Liver (tissue), 9 donors: ENCODE data around the gene CCDC97. TPM values are rescaled to one million over a fixed set of nuclear protein-coding genes. Genes with fewer than 3 reads are reported as not detected.
A peak's percentile ranks its signal among the peaks of the same experiment; 100 is the strongest.

ENCODE experiments used
- DNase-seq: peaks from one replicate; pipeline ENCODE4 v3.0.0-alpha.2; 2017; ENCODE audit warnings: low spot score
- H3K27ac ChIP-seq, 2 donors: one replicate each; pipeline ENCODE4 v1.7.0; 2013; ENCODE audit warnings: inconsistent platforms in 2 of 2, low read length in 2 of 2, control low read depth in 1 of 2, low read depth in 1 of 2, mild to moderate bottlenecking in 1 of 2
- H3K27me3 ChIP-seq, 4 donors: one replicate each; pipeline versions ENCODE4 v1.6.1 to v1.7.0; 2013; ENCODE audit warnings: low read length in 3 of 4, inconsistent platforms in 1 of 4, mild to moderate bottlenecking in 1 of 4, moderate library complexity in 1 of 4; ENCODE audit not compliant: control insufficient read depth in 4 of 4, insufficient read depth in 4 of 4
- H3K36me3 ChIP-seq, 4 donors: one replicate each; pipeline versions ENCODE4 v1.6.1 to v1.7.0; 2013; ENCODE audit warnings: low read length in 3 of 4, mild to moderate bottlenecking in 3 of 4, low read depth in 1 of 4, moderate library complexity in 1 of 4; ENCODE audit not compliant: control insufficient read depth in 4 of 4, insufficient read depth in 3 of 4
- H3K4me1 ChIP-seq, 4 donors: one replicate each; pipeline versions ENCODE4 v1.6.1 to v1.7.0; 2013; ENCODE audit warnings: low read length in 3 of 4, mild to moderate bottlenecking in 3 of 4, moderate library complexity in 1 of 4; ENCODE audit not compliant: control insufficient read depth in 4 of 4, insufficient read depth in 4 of 4
- H3K4me3 ChIP-seq, 3 donors: one replicate each; pipeline versions ENCODE4 v1.6.1 to v1.7.0; 2013; ENCODE audit warnings: low read length in 3 of 3, control low read depth in 1 of 3, low read depth in 1 of 3, mild to moderate bottlenecking in 1 of 3
- H3K9ac ChIP-seq, 2 donors: one replicate each; pipeline ENCODE4 v1.7.0; 2013; ENCODE audit warnings: low read length in 2 of 2, mild to moderate bottlenecking in 2 of 2, moderate library complexity in 2 of 2, control low read depth in 1 of 2, low read depth in 1 of 2
- H3K9me3 ChIP-seq, 4 donors: one replicate each; pipeline versions ENCODE4 v1.6.1 to v1.7.0; 2013; ENCODE audit warnings: low read length in 3 of 4; ENCODE audit not compliant: control insufficient read depth in 4 of 4
- ATF3 ChIP-seq: IDR thresholded peaks from 2 replicates; pipeline ENCODE4 v1.6.1; 2016; ENCODE audit warnings: antibody characterized with exemption
- CTCF ChIP-seq: fragments of 150-350 bp; IDR thresholded peaks from 2 replicates; pipeline ENCODE4 v1.5.1; 2017; ENCODE audit warnings: improper control_type of control experiment, low read depth, low read length; ENCODE audit not compliant: missing input control
- EGR1 ChIP-seq, 2 donors: IDR thresholded peaks; 2 replicates each; pipeline ENCODE4 v1.6.1; 2016 to 2018; ENCODE audit warnings: antibody characterized with exemption in 2 of 2, low read depth in 2 of 2
- FOXA1 ChIP-seq: IDR thresholded peaks from 2 replicates; pipeline ENCODE4 v1.6.1; 2016; ENCODE audit warnings: antibody characterized with exemption
- FOXA2 ChIP-seq: IDR thresholded peaks from 2 replicates; pipeline ENCODE4 v1.6.1; 2016; ENCODE audit warnings: antibody characterized with exemption
- GABPA ChIP-seq, 2 donors: IDR thresholded peaks in 1 of 2; conservative IDR thresholded peaks in 1 of 2; 2 replicates each; pipeline ENCODE4 v1.6.1; 2016; ENCODE audit warnings: antibody characterized with exemption in 2 of 2, mild to moderate bottlenecking in 1 of 2, moderate library complexity in 1 of 2
- HNF4A ChIP-seq, 2 donors: conservative IDR thresholded peaks; 2 replicates each; pipeline ENCODE4 v1.6.1; 2016; ENCODE audit warnings: antibody characterized with exemption in 2 of 2, mild to moderate bottlenecking in 2 of 2
- HNF4G ChIP-seq: IDR thresholded peaks from 2 replicates; pipeline ENCODE4 v1.6.1; 2016; ENCODE audit warnings: antibody characterized with exemption
- MAX ChIP-seq: IDR thresholded peaks from 2 replicates; pipeline ENCODE4 v1.6.1; 2016; ENCODE audit warnings: antibody characterized with exemption
- NR2F2 ChIP-seq: IDR thresholded peaks from 2 replicates; pipeline ENCODE4 v1.6.1; 2016; ENCODE audit warnings: antibody characterized with exemption
- RAD21 ChIP-seq, 2 donors: IDR thresholded peaks; 2 replicates each; pipeline ENCODE4 v1.6.1; 2016; ENCODE audit warnings: antibody characterized with exemption in 2 of 2, mild to moderate bottlenecking in 2 of 2
- RXRA ChIP-seq, 2 donors: IDR thresholded peaks; 2 replicates each; pipeline ENCODE4 v1.6.1; 2017 to 2018; ENCODE audit warnings: antibody characterized with exemption in 2 of 2, mild to moderate bottlenecking in 1 of 2
- SP1 ChIP-seq: IDR thresholded peaks from 2 replicates; pipeline ENCODE4 v1.6.1; 2018; ENCODE audit warnings: antibody characterized with exemption, mild to moderate bottlenecking
- TAF1 ChIP-seq: conservative IDR thresholded peaks from 2 replicates; pipeline ENCODE4 v1.6.1; 2016; ENCODE audit warnings: antibody characterized with exemption, mild to moderate bottlenecking
- YY1 ChIP-seq: IDR thresholded peaks from 2 replicates; pipeline ENCODE4 v1.6.1; 2016; ENCODE audit warnings: antibody characterized with exemption, mild to moderate bottlenecking
- ZBTB33 ChIP-seq: IDR thresholded peaks from 2 replicates; pipeline ENCODE4 v1.6.1; 2016; ENCODE audit warnings: antibody characterized with exemption
- WGBS: extraction: QIAGEN DNeasy Blood & Tissue Kit; methylation state at CpG from one replicate; pipeline ENCODE4 v1.1.7; 2013; 5-methylcytosine and 5-hydroxymethylcytosine counted together
- polyA plus RNA-seq, 2 donors: library from polyadenylated mRNA; stranded (reverse) in 1 of 2; unstranded in 1 of 2; fragments of 200-250 nt in 1 of 2; fragments of >200 nt in 1 of 2; fragmentation: Nextera tagmentation in 1 of 2; extraction: Ambion mirVana in 1 of 2; gene quantifications; one replicate each; pipeline versions ENCODE4 v1.2.1 to v1.2.3, GENCODE V29; 2013 to 2015
- total RNA-seq, 2 donors: library from RNA; depleted of rRNA; stranded (reverse); fragments of >200 nt; gene quantifications; one replicate each; pipeline ENCODE4 v1.2.3, GENCODE V29; 2014
- TF ChIP-seq, protein P1 (sequence below): IDR thresholded peaks from 2 replicates; pipeline ENCODE4 v1.6.1; 2016; ENCODE audit warnings: antibody characterized with exemption, mild to moderate bottlenecking
- donor health status: healthy.
- donor health status: healthy.
- donor health status: healthy.
- donor health status: healthy.
- donor health status: healthy.

Gene CCDC97
- total and polyA plus RNA-seq, 4 donors, result 3.8 to 5.7 (median 5.3) TPM

DNA sequence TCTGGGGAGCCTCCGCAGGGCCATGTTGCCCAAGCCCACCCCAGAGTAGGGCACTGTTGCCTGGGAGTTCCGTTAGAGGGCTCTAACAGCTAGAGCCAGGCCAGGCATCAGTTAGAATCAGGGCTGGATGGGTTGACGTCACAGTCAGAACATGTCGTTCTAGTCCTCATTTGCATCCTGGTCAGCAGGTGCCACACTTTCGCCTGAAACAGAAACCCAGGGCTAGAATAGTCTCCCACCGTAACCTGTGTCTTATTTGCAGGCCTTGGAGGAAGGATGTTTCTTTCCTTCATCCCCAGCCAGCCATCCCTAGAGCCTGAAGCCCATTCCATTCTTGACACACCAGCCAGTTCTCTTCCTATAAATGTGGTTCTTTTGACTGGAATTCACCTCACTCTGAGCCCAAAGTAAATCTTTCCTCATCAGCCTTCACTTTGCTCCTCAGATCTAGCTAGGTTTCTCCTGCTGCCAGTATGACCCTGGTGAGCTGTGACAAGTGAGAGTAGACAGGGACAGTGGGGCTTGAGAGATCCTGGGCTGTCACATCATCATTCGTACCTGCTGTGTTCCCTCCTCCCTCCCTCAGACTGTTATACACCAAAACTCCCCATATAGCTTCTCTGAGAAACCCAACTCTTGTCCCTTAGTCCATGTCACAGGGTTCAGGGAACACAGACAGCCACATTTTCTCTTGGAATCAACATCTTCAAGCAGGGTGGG lies 12.2 kb upstream of the CCDC97 start:
- Histone ChIP-seq H3K27me3 (no peaks in the 10 kb centered on the region), H3K36me3 (peaks cover 21 to 94% (median 76%) of the 10 kb centered on the region in 4 donors), H3K4me1 (peaks cover 0 to 5% (median 1%) of the 10 kb centered on the region in 4 donors), H3K27ac (peak overlapping the region in 1 of 2 donors; percentile 68), H3K4me3 (no peak overlapping the region), H3K9ac (no peak overlapping the region), H3K9me3 (no peaks in the 10 kb centered on the region)
- 78% methylated on average over 7 of the region's 7 CpGs for WGBS
- TF ChIP-seq SP1 (no peak), FOXA1 (no peak), ATF3 (no peak), RAD21 (IDR thresholded peaks at IDR 0.05) (no peak), RXRA (IDR thresholded peaks at IDR 0.05) (no peak), GABPA (IDR thresholded peaks at IDR 0.05 in 1 of 2, conservative IDR thresholded peaks at IDR 0.05 in 1 of 2) (no peak)
- TF ChIP-seq, protein P1, sequence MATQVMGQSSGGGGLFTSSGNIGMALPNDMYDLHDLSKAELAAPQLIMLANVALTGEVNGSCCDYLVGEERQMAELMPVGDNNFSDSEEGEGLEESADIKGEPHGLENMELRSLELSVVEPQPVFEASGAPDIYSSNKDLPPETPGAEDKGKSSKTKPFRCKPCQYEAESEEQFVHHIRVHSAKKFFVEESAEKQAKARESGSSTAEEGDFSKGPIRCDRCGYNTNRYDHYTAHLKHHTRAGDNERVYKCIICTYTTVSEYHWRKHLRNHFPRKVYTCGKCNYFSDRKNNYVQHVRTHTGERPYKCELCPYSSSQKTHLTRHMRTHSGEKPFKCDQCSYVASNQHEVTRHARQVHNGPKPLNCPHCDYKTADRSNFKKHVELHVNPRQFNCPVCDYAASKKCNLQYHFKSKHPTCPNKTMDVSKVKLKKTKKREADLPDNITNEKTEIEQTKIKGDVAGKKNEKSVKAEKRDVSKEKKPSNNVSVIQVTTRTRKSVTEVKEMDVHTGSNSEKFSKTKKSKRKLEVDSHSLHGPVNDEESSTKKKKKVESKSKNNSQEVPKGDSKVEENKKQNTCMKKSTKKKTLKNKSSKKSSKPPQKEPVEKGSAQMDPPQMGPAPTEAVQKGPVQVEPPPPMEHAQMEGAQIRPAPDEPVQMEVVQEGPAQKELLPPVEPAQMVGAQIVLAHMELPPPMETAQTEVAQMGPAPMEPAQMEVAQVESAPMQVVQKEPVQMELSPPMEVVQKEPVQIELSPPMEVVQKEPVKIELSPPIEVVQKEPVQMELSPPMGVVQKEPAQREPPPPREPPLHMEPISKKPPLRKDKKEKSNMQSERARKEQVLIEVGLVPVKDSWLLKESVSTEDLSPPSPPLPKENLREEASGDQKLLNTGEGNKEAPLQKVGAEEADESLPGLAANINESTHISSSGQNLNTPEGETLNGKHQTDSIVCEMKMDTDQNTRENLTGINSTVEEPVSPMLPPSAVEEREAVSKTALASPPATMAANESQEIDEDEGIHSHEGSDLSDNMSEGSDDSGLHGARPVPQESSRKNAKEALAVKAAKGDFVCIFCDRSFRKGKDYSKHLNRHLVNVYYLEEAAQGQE, result no peak
- no peak for DNase-seq

DNA sequence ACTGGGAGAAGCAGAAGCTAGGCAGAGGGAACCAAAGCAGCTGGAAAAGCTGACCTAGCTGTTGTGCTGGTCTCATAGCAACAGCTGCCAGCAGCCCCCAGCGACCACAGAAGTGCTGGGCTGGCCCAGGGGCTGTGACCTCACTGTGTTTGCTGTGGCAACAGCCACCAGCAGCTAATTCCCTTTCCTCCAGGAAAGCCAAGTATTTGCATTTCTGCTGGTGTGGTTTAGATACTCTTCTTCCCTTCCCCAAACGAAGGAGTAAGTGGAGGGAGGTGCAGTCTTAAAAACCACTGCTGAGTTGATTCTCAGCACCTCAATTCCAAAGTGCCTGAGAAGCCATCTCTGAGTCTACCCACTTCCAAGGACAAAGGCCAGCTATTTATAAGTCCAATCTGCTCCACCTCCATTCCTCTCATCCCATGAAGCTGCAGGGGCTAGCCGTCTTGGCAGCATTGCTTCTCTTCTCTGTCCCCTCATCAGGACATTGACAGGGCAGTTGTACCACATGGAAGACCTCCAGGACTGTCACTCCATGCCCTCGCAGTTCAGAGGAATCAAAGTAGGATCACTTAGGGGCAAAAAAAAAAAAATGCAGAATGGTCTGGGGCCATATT lies 11.5 kb upstream of the CCDC97 start:
- peaks cover 0 to 5% (median 1%) of the 10 kb centered on the region in 4 donors for H3K4me1 ChIP-seq
- no peak overlapping the region for H3K4me3 ChIP-seq
- peak overlapping the region in 1 of 2 donors; percentile 3 for H3K9ac ChIP-seq
- H3K36me3 ChIP-seq, result peaks cover 22 to 92% (median 73%) of the 10 kb centered on the region in 4 donors
- H3K9me3 ChIP-seq, result no peaks in the 10 kb centered on the region
- no peaks in the 10 kb centered on the region for H3K27me3 ChIP-seq
- WGBS, result 60% methylated on average over 4 of the region's 4 CpGs
- peak overlapping the region in 1 of 2 donors; percentile 68 for H3K27ac ChIP-seq
- DNase-seq, result peak; percentile 63
- TF ChIP-seq, protein P1, result no peak
- no peak for TF ChIP-seq HNF4A (conservative IDR thresholded peaks at IDR 0.05)
- TF ChIP-seq RAD21 (IDR thresholded peaks at IDR 0.05), result no peak
- no peak for TF ChIP-seq ATF3
- TF ChIP-seq GABPA (IDR thresholded peaks at IDR 0.05 in 1 of 2, conservative IDR thresholded peaks at IDR 0.05 in 1 of 2), result no peak
- TF ChIP-seq CTCF, result no peak
- TF ChIP-seq YY1, result no peak
- TF ChIP-seq FOXA2, result no peak
- TF ChIP-seq RXRA (IDR thresholded peaks at IDR 0.05), result peak in 1 of 2 donors; percentile 13
- TF ChIP-seq HNF4G, result no peak
- TF ChIP-seq ZBTB33, result no peak
- no peak for TF ChIP-seq SP1
- no peak for TF ChIP-seq EGR1 (IDR thresholded peaks at IDR 0.05; ENCODE audit: low read depth in 2 of 2)
- TF ChIP-seq MAX, result no peak
- TF ChIP-seq FOXA1, result no peak
- no peak for TF ChIP-seq TAF1
- peak; percentile 26 for TF ChIP-seq NR2F2
